ENCODE measurements around the gene ORM2. TPM values are rescaled to one million over a fixed set of nuclear protein-coding genes. Genes with fewer than 3 reads are reported as not detected.

Gene ORM2
- total and polyA plus RNA-seq, 2 of the 4 experiments (the other 2 are of a cell fraction): not detected

DNA sequence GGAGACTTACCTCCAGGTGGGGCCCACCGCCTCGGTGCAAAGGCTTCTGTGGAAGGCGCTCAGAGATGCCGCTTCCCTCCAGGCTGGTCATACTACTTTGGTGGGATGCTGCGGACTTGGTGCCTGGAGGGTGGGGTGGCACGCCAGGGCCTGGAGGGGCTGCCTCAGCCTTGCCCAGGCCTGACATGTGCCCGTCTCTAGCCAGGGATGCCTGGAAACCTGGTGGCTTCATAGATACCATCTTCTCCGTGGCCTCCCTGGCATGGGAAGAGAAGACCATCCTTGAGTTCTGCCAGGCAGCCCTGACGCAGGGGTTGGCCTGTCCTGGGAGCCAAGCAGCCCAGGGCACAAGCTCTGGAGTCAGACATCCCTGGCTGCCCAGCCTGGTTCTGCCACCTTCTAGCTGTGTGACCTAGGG lies 28.3 kb downstream of the ORM2 start:
- Histone ChIP-seq H2AK5ac (ENCODE audit: low read depth, low read length) (no peak overlapping the region), H3K9me3 (ENCODE audit: control insufficient read depth, insufficient read depth, low read length) (no peaks in the 10 kb centered on the region), H3K4ac (ENCODE audit: low read depth, low read length) (no peak overlapping the region), H2BK20ac (ENCODE audit: low read depth, low read length) (no peak overlapping the region), H4K5ac (ENCODE audit: low read depth, low read length) (no peak overlapping the region), H3K36me3 (ENCODE audit: control insufficient read depth, insufficient read depth, low read length) (peaks cover 67% of the 10 kb centered on the region), H3K79me1 (ENCODE audit: low read depth in 1 of 2, low read length in 2 of 2) (no peaks in the 10 kb centered on the region; a peak in 1 of 4 replicates), H2BK5ac (ENCODE audit: low read depth, low read length, poor library complexity, severe bottlenecking) (no peak overlapping the region), H4K8ac (ENCODE audit: low read depth in 2 of 2, low read length in 2 of 2) (no peak overlapping the region), H3K4me3 (ENCODE audit: insufficient read depth, low read depth, low read length) (no peak overlapping the region), H2BK15ac (ENCODE audit: low read depth, low read length) (no peak overlapping the region), H3K27ac (ENCODE audit: insufficient read depth, low read length) (no peak overlapping the region), H3K4me2 (ENCODE audit: low read depth, low read length) (no peak overlapping the region), H3K9me1 (ENCODE audit: insufficient read depth, low read length) (no peaks in the 10 kb centered on the region), H3K27me3 (ENCODE audit: control insufficient read depth, insufficient read depth, low read length) (no peaks in the 10 kb centered on the region), H3K14ac (replicated peaks; ENCODE audit: low read depth, low read length) (no peak overlapping the region), H3K4me1 (ENCODE audit: control insufficient read depth, insufficient read depth, low read length) (peaks cover 2% of the 10 kb centered on the region; the same call in 1 of the 2 replicates), H4K91ac (ENCODE audit: insufficient read depth, low read depth, low read length) (no peak overlapping the region), H2BK120ac (ENCODE audit: low read depth, low read length) (no peak overlapping the region), H3K23ac (ENCODE audit: low read depth, low read length) (no peak overlapping the region), H2AFZ (replicated peaks; ENCODE audit: low read length, poor library complexity) (peak overlapping the region; percentile 46), H4K20me1 (ENCODE audit: insufficient read depth, low read length) (no peaks in the 10 kb centered on the region), H3K56ac (ENCODE audit: extremely low read depth, insufficient read depth, low read length) (no peak overlapping the region), H3K9ac (ENCODE audit: low read depth, low read length) (no peak overlapping the region), H2AK9ac (replicated peaks; ENCODE audit: low read depth, low read length, poor library complexity) (no peak overlapping the region), H3K18ac (ENCODE audit: low read depth, low read length) (no peak overlapping the region)
- intact Hi-C loops (cut with micrococcal nuclease) (no loop called here), dilution Hi-C loops (cut with HindIII; ENCODE audit: low sequenced_read_pairs, unreplicated experiment) (no loop called here), in situ Hi-C loops (cut with MboI; ENCODE audit: low sequenced_read_pairs) (no loop called here)
- ATAC-seq (ENCODE audit: low read depth): no peak
- BruUV-seq (replicated peaks): no TSS peak
- TF ChIP-seq NFE2L2 (IDR thresholded peaks at IDR 0.05; ENCODE audit: low read depth, low read length) (no peak), RCOR1 (IDR thresholded peaks at IDR 0.05; ENCODE audit: insufficient replicate concordance, low read length) (no peak), SMC3 (IDR thresholded peaks at IDR 0.05; ENCODE audit: low read depth, low read length) (no peak), FOS (IDR thresholded peaks at IDR 0.05; ENCODE audit: low read depth, low read length) (no peak), RAD21 (IDR thresholded peaks at IDR 0.05; ENCODE audit: low read length) (no peak), RFX5 (IDR thresholded peaks at IDR 0.05; ENCODE audit: low read depth, low read length) (no peak), POLR2A (IDR thresholded peaks at IDR 0.05; ENCODE audit: low read depth, low read length) (no peak), BHLHE40 (IDR thresholded peaks at IDR 0.05; ENCODE audit: low read depth, low read length) (no peak), CEBPB (IDR thresholded peaks at IDR 0.05; ENCODE audit: low read depth, low read length) (no peak), MXI1 (IDR thresholded peaks at IDR 0.05; ENCODE audit: borderline replicate concordance, low read depth, low read length) (no peak)
- TF ChIP-seq, protein P1, sequence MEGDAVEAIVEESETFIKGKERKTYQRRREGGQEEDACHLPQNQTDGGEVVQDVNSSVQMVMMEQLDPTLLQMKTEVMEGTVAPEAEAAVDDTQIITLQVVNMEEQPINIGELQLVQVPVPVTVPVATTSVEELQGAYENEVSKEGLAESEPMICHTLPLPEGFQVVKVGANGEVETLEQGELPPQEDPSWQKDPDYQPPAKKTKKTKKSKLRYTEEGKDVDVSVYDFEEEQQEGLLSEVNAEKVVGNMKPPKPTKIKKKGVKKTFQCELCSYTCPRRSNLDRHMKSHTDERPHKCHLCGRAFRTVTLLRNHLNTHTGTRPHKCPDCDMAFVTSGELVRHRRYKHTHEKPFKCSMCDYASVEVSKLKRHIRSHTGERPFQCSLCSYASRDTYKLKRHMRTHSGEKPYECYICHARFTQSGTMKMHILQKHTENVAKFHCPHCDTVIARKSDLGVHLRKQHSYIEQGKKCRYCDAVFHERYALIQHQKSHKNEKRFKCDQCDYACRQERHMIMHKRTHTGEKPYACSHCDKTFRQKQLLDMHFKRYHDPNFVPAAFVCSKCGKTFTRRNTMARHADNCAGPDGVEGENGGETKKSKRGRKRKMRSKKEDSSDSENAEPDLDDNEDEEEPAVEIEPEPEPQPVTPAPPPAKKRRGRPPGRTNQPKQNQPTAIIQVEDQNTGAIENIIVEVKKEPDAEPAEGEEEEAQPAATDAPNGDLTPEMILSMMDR (conservative IDR thresholded peaks at IDR 0.05; ENCODE audit: low read depth, low read length): no peak
- ChIA-PET POLR2A (ENCODE audit: unreplicated experiment) (no interaction called here), CTCF (no interaction called here)
- DNase-seq: no peak
- WGBS, 2 experiments (ENCODE audit: extremely low coverage in 2 of 2, insufficient read length in 1 of 2): 93% methylated on average over 3 of the region's 9 CpGs; no CpG with 5 or more reads in 1 of the 2 experiments

Measured in IMR-90 (cell line).